Ascending aorta (tissue), 2 donors: ENCODE measurements around the gene PDGFRA. TPM values are rescaled to one million over a fixed set of nuclear protein-coding genes. Genes with fewer than 3 reads are reported as not detected.

Experiments
- DNase-seq, 2 donors: peaks; one replicate each; pipeline ENCODE4 v3.0.0-alpha.2; 2019; ENCODE audit warnings: low spot score in 2 of 2
- H3K27ac ChIP-seq, 2 donors: fragments of 200-600 bp; sonication (generic); one replicate each; pipeline ENCODE4 v1.5.1; 2016 to 2017; ENCODE audit warnings: mild to moderate bottlenecking in 1 of 2
- H3K27me3 ChIP-seq: fragments of 200-600 bp; sonication (generic); one replicate; pipeline ENCODE4 v1.5.1; 2017
- H3K36me3 ChIP-seq, 2 donors: fragments of 200-600 bp; sonication (generic); one replicate each; pipeline ENCODE4 v1.5.1; 2016
- H3K4me1 ChIP-seq, 2 donors: fragments of 200-600 bp; sonication (generic); one replicate each; pipeline ENCODE4 v1.5.1; 2016 to 2017; ENCODE audit warnings: mild to moderate bottlenecking in 1 of 2
- H3K4me3 ChIP-seq, 2 donors: fragments of 200-600 bp; sonication (generic); one replicate each; pipeline ENCODE4 v1.5.1; 2016 to 2017; ENCODE audit warnings: mild to moderate bottlenecking in 1 of 2
- H3K9me3 ChIP-seq, 2 donors: fragments of 200-600 bp; sonication (generic); one replicate each; pipeline ENCODE4 v1.5.1; 2016
- intact Hi-C: fragments of 100-400 bp; cut with DNase I; formaldehyde crosslinking; loops from one replicate; pipeline ENCODE4 v1.15.1; 2023
- total RNA-seq: library from RNA; depleted of rRNA; stranded (reverse); fragments of >200 nt; gene quantifications from one replicate; pipeline ENCODE4 v1.1.0, GENCODE V29; 2016
- TF ChIP-seq, protein P1 (sequence below), 3 experiments: fragments of 200-600 bp in 2 of 3; fragments of 450-650 bp in 1 of 3; sonication (generic) in 2 of 3; IDR thresholded peaks; one replicate each; pipeline ENCODE4 v1.5.1; 2016 to 2019; ENCODE audit warnings: antibody characterized with exemption in 3 of 3, mild to moderate bottlenecking in 1 of 3, moderate library complexity in 1 of 3

The PDGFRA gene
- total RNA-seq, 1 donor from 2014 or later, result 58.3 TPM

DNA sequence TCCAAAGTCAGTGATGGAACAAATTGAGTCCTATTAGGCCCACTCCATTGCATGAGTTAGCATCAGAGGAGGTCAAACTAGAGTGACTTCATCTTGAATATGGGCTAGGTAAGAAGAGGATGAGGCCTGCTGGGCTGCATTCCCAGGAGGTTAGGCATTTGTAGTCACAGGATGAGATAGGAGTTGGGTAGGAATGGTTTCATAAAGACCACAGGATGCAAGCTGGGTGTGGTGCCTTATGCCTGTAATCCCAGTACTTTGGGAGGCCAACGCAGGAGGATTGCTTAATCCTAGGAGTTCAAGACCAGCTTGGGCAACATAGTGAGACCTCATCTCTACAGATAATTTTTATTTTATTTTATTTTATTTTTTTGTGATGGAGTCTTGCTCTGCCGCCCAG is 26.8 kb downstream of the PDGFRA start:
- Histone ChIP-seq H3K4me1 (peaks cover 0 to 11% of the 10 kb centered on the region in 2 donors), H3K27me3 (no peaks in the 10 kb centered on the region), H3K9me3 (no peaks in the 10 kb centered on the region), H3K36me3 (peaks cover 0 to 9% of the 10 kb centered on the region in 2 donors), H3K27ac (no peak overlapping the region), H3K4me3 (no peak overlapping the region)
- no peak for DNase-seq
- intact Hi-C loops, result no loop called here
- TF ChIP-seq, protein P1, sequence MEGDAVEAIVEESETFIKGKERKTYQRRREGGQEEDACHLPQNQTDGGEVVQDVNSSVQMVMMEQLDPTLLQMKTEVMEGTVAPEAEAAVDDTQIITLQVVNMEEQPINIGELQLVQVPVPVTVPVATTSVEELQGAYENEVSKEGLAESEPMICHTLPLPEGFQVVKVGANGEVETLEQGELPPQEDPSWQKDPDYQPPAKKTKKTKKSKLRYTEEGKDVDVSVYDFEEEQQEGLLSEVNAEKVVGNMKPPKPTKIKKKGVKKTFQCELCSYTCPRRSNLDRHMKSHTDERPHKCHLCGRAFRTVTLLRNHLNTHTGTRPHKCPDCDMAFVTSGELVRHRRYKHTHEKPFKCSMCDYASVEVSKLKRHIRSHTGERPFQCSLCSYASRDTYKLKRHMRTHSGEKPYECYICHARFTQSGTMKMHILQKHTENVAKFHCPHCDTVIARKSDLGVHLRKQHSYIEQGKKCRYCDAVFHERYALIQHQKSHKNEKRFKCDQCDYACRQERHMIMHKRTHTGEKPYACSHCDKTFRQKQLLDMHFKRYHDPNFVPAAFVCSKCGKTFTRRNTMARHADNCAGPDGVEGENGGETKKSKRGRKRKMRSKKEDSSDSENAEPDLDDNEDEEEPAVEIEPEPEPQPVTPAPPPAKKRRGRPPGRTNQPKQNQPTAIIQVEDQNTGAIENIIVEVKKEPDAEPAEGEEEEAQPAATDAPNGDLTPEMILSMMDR (IDR thresholded peaks at IDR 0.05), result no peak

DNA sequence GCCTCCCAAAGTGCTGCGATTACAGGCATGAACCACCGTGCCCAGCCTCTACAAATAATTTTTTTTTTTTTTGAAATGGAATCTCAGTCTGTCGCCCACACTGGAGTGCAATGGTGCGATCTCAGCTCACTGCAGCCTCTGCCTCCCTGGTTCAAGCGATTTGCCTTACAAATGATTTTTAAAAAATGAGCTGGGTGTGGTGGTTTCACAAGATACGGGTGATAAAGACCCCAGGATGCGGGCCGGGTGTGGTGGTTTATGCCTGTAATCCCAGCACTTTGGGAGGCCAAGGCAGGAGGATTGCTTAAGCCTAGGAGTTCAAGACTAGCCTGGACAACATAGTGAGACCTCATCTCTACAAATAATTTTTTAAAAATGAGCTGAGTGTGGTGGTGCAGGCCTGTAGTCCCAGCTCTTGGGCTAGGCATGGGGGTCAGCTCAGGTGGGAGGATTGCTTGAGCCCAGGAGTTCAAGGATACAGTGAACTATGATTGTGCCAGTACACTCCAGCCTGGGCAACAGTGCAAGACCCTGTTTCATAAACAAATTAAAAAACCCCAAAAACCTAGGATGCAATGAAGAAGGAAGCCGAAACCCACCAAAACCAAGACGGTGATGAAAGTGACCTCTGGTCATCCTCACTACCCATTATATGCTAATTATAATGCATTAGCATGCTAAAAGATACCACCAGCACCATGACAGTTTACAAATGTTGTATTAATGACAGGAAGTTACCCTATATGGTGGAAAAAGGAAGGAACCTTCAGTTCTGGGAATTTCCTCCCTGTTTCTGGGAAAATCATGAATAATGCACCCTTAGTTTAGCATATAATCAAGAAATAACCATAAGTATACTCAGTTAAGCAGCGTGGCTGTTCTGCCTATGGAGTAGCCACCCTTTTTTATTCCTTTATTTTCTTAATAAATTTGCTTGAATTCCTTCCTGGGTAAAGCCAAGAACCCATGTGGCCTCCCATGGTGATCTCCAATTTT is 27.7 kb downstream of the PDGFRA start:
- peaks cover 0 to 11% of the 10 kb centered on the region in 2 donors for H3K4me1 ChIP-seq

DNA sequence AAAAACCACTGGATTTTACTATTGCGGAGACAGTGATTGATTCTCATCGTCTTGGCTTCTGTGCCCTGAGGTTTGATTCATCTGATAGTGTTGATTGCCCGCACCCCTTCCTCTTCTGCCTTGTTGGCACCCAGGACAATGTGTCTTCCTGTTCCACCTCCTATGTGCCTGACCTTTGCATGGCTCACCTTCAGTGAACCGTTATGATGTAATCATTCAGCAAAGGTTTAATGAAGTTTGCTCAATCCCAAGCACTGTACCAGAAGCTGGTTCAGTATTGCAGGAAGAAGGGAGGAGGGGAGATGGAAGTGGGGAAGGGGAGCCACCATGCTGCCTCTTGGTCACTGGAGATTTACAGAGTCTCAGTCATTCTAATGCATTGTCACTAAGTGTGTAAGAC is 36.3 kb downstream of the PDGFRA start:
- DNase-seq, result no peak
- Histone ChIP-seq H3K36me3 (peaks cover 16 to 76% of the 10 kb centered on the region in 2 donors), H3K27me3 (no peaks in the 10 kb centered on the region), H3K4me1 (no peaks in the 10 kb centered on the region), H3K9me3 (no peaks in the 10 kb centered on the region), H3K27ac (no peak overlapping the region), H3K4me3 (no peak overlapping the region)
- intact Hi-C loops, result no loop called here
- TF ChIP-seq, protein P1 (IDR thresholded peaks at IDR 0.05), result no peak

More for the DNA sequence above, 27.7 kb downstream of the PDGFRA start:
- no peaks in the 10 kb centered on the region for H3K27me3 ChIP-seq
- no peak for DNase-seq
- intact Hi-C loops, result no loop called here
- peaks cover 0 to 15% of the 10 kb centered on the region in 2 donors for H3K36me3 ChIP-seq
- H3K4me3 ChIP-seq, result no peak overlapping the region
- H3K9me3 ChIP-seq, result no peaks in the 10 kb centered on the region
- TF ChIP-seq, protein P1 (IDR thresholded peaks at IDR 0.05), result no peak
- peak overlapping the region in 1 of 2 donors; percentile 28 for H3K27ac ChIP-seq

DNA sequence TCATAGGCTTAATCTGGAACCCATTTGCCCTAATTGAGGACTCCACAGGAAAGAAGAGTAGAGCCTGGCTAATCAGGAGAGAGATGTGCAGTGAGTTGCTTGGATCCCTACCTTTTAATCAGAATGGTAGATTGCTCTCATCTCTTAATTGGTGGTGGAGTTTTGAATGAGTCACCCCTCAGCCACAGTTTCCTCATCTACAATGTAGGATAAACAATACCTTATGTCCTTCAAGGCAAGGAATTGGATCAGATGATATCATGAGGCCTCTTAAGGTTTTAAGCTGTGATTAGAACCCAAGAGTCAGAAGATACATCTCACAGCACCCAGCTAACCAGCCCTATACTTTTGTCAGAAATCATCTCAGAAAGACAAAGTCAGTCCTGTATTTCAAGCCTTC is 39.1 kb downstream of the PDGFRA start:
- no peak for DNase-seq
- intact Hi-C loops, result no loop called here
- no peak overlapping the region for H3K4me3 ChIP-seq
- H3K36me3 ChIP-seq, result peaks cover 24 to 84% of the 10 kb centered on the region in 2 donors
- TF ChIP-seq, protein P1 (IDR thresholded peaks at IDR 0.05), result no peak
- no peak overlapping the region for H3K27ac ChIP-seq
- H3K4me1 ChIP-seq, result no peaks in the 10 kb centered on the region
- H3K27me3 ChIP-seq, result no peaks in the 10 kb centered on the region
- no peaks in the 10 kb centered on the region for H3K9me3 ChIP-seq

DNA sequence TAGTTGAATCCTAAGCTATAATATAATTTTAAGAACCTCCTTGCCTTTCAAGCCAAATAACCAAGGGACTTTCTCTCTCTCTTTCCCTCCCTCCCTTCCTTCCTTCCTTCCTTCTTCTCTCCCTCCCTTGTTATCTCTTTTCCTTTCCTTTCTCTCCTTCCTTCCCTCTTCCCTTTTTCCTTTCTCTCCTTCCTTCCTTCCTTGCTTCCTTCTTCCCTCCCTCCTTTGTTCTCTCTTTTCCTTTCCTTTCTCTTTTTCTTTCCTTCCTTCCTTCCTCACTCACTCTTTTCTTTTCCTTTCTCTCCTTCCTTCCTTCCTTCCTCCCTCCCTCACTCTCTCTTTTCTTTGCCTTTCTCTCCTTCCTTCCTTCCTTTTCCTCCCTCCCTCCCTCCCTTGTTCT is 42.4 kb downstream of the PDGFRA start:
- no peak for DNase-seq
- H3K36me3 ChIP-seq, result peaks cover 24 to 73% of the 10 kb centered on the region in 2 donors
- TF ChIP-seq, protein P1 (IDR thresholded peaks at IDR 0.05), result no peak
- H3K27me3 ChIP-seq, result no peaks in the 10 kb centered on the region
- intact Hi-C loops, result loop anchor here (10.0 kb wide), 1 partner anchor 1627 kb away; no protein-coding TSS in a partner anchor
- H3K9me3 ChIP-seq, result no peaks in the 10 kb centered on the region
- H3K4me1 ChIP-seq, result peaks cover 3 to 22% of the 10 kb centered on the region in 2 donors
- peak overlapping the region; percentile 37 to 43 for H3K27ac ChIP-seq
- no peak overlapping the region for H3K4me3 ChIP-seq
